HG02798 (cell line): ENCODE results near the gene DDAH2.

ENCODE experiments used
- ATAC-seq: cut with Tn5 transposase; IDR thresholded peaks from one replicate; pipeline ENCODE4 v1.9.1; 2021; ENCODE audit warnings: mild to moderate bottlenecking; ENCODE audit not compliant: unreplicated experiment, poor library complexity

Gene DDAH2, protein sequence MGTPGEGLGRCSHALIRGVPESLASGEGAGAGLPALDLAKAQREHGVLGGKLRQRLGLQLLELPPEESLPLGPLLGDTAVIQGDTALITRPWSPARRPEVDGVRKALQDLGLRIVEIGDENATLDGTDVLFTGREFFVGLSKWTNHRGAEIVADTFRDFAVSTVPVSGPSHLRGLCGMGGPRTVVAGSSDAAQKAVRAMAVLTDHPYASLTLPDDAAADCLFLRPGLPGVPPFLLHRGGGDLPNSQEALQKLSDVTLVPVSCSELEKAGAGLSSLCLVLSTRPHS

DNA sequence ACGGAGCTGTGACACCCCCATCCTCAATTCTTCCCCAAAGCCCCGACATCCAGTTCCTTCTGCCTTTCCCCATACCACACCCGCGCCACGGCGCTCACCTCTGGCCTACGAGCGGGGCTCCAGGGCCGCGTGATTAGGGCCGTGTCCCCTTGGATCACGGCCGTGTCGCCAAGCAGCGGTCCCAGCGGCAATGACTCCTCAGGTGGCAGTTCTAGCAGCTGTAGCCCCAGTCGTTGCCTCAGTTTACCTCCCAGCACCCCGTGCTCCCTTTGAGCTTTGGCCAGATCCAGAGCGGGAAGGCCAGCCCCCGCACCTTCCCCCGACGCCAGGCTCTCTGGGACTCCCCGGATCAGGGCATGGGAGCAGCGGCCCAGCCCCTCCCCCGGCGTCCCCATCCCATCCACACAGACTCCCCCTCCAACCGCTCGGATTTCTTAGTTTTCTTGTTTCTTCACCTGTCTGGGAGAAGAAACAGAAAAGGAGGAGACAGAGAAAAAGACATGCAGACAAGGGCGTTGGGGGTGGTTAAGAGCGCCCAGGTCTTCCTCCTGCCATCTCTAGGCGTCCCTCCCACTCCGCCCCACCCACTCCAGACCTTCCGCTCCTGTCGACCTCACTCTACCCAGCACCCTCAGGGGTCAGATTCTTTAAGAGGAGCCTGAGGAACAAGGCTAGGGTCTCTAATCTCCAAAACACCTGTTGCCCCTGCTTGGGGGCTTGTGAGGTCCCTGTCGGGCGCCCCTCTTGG lies at the start of gene DDAH2:
Gene DDAH2 (minus strand): TSS at position 533 of the 748 bp plus-strand sequence. CDS start 138 bp downstream, at position 395.
- ATAC-seq: no peak

DNA sequence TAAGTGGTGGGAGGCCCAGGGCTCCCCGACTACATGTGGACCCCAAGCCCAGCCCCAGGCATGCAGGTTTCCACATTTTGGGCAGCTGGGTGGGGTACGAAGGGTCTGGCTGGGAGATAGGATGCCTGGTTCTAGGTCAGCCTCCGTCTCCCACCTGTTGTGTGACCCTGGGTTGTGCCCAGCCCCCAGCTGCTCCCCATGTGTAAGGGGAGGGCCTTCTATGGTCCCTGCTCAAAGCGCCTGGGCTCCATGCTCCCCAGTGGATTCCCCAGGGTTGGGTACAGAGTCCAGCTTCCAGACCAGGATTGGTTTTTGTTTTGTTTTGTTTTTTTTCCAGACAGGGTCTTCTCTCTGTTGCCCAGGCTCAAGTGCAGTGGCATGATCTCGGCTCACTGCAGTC lies 49.1 kb upstream of the DDAH2 start:
- ATAC-seq: no peak

DNA sequence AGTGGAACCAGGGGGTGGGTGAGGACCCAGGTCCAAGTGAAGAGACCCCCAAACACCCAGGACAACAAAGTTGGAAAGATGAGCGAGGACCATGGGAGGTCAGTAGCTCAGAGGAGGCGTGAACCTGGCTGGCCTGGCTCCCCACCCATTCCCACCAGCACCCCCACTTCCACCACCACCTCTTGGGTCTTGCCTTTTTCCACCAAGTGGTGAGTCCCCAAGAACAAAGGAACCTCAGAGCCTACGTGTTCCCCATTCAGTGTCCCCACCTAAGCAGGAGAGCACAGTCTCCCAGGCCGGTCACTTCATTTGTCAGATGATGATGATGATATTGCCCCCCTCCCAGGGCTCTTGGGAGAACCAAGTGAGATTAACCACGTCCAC lies 48.6 kb upstream of the DDAH2 start:
- no peak for ATAC-seq

DNA sequence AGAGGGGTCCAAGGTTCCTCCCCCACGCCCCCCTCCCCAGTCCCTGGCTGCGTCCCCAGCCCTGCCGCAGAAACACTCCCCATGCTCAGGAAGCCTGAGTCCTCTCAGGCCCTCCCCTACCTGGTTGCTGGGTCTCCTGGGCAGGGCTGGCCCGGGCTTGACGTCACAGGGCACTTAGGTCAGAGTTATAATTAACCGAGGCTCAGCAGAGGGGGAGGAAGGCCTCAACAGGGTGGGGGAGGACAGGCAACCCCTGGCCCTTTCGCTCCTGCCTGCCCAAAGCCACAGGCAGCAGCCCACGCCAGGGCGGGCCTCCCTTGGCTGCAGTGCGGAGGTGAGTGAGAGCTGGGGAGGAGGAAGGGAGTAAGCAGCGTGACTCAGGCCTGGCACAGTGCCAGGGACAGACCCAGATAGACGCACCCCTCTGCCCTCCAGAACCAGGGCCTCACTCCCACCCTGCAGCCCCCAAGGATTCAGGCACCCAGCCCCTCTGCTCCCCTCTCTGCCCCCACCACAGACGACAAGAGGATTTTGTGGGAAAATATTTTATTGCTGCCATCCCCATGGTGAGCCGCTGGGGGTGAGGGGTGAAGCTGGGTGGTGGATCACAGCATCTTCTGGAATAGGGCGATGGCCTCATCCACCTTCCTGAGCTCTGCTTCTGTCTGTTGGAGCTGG lies 48.0 kb upstream of the DDAH2 start, which contains the start of gene VWA7:
Gene VWA7 (minus strand): TSS at position 340 of the 678 bp plus-strand sequence. CDS start 549 bp downstream, outside the sequence.
- peak; percentile 76 for ATAC-seq

DNA sequence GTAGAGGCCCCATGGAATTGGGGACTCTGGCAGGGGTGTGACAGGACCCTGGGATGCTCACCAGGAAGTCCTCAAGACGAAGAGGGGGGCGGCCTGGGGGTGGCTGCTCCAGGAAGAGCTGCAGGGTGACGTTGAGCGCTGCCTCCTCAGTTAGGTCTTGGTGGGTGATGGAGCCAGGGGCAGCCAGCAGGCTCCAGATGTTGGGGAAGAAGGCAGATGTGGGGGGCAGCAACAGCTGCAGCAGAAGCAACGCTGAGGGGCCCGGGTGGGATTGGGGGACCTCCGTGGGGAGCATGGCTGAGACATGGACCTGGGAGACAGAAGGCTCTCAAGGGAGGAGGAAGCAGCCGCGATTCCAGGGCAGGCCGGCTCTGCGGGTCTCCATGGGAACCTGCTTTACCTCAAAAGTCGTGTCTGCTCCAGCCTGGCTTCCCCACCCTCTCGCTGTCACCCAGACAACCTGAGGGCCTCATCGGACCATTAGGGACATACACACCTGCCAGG lies 47.4 kb upstream of the DDAH2 start:
- ATAC-seq: no peak

DNA sequence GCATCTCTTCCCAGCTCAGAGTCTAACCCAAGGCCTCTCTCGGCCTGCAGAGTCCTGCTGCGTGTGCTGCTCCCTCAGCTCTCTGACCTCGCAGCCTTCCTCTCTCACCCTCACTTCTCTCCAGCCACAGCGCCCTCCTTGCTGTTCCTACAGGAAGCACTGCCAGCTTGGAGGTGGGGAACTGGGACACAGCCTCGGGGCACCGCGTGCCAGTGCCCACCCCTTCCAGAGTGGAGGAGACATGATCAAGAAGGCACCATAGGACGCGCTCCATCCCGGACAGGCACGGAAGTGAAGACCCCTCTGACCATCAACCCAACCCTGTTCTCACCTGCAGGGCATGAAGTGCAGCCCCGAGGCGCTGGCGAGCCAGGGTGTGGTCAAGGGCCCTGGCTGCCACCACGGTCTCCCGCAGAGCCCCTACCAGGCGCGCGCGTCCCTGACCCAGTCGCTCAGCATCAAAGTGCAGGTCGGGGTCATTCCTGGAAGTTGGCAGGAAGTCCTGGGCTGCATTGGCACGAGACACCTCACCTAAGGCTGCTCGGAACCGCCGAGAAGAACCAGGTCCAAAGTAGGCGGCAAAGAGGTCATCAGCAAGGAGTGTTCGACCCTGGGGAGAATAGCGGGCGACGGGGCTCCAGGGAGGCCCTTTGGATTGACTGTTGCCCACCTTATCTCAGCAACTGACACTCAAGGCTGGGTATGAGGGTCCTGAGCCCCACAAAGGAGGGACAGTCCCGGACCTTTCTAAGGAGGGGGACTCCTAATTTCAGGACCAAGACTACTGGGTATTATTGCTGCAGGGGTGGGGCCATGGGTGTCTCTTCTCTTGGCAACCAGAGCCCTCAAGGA lies 46.8 kb upstream of the DDAH2 start:
- ATAC-seq: no peak

DNA sequence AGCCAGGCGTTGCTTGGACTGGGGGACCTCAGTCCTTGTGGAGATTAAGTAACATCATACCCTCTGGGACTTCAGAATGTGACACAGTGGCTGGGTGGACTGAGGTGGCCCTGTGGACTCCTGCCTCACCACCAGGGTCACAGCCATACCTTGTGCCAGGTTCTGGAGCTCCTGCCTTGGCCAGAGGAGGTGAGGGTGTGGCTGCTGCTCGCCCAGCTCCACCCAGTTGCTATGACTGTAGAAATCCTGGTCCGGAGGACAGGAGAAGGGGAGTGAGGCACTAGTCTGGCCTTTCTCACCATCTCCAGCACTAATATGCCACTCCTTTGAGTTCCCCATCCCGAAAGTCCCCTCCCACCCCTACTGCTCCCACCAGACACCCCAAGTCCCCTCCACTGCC lies 46.1 kb upstream of the DDAH2 start:
- ATAC-seq: no peak

DNA sequence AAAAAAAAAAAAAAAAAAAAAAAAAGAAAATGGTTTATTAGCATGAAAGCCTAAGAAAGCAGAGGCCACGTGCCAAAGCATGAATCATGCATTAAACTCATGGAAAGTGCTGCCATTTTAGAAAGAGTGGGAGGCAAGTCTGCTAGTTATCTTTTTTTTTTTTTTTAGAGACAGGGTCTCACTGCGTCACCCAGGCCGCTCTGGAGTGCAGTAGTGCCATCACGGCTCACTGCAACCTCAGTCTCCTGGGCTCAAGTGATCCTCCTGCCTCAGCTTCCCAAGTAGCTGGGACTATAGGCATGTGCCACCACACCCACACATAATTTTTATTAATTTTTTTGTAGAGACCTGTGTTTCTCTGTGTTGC lies 42.9 kb upstream of the DDAH2 start:
- ATAC-seq: no peak

DNA sequence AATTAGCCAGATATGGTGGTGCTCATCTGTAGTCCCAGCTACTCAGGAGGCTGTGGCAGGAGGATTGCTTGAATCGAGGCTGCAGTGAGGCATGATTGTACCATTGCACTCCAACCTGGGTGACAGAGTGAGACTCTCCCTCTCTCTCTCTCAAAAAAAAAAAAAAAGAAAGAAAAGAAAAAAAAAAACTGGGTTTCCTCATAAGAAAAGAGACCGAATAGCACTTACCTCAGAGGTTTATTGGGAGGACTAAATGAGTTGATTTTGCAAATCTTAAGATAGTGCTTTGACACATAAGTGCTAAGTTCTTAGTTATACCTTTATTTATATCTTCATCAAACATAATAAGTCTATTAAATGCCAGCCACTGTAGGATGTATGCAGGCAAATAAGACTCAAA lies 41.8 kb upstream of the DDAH2 start:
- no peak for ATAC-seq

DNA sequence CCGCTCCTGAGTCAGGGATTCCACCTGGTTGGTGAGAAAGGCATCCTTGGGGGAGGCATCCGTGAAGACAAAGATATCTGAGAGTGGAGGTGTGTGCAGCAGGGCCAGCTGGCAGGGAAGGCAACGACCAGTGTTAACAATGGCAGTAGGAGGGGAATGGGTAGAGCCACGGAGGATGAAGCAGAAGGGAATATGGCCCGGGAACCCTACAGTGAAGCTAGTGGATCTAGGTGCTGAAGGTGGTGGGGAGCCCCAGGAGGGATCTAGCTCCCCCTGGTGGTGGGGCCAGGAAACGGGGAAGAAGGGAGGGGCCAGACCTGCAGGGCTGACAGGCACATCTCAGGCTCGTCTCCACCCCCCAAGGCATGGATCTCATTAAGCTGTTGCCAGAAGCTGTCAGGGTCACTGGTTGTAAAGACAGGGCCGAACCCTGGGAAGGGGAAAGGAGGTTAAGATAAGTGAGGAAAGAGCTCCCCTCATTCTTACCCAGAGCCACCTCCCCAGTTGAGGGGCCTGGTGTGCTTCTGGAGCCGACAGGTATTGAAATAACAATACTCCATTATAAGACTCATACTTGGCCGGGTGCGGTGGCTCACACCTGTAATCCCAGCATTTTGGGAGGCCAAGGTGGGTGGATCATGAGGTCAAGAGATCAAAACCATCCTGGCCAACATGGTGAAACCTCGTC lies 40.7 kb upstream of the DDAH2 start:
- ATAC-seq: no peak

DNA sequence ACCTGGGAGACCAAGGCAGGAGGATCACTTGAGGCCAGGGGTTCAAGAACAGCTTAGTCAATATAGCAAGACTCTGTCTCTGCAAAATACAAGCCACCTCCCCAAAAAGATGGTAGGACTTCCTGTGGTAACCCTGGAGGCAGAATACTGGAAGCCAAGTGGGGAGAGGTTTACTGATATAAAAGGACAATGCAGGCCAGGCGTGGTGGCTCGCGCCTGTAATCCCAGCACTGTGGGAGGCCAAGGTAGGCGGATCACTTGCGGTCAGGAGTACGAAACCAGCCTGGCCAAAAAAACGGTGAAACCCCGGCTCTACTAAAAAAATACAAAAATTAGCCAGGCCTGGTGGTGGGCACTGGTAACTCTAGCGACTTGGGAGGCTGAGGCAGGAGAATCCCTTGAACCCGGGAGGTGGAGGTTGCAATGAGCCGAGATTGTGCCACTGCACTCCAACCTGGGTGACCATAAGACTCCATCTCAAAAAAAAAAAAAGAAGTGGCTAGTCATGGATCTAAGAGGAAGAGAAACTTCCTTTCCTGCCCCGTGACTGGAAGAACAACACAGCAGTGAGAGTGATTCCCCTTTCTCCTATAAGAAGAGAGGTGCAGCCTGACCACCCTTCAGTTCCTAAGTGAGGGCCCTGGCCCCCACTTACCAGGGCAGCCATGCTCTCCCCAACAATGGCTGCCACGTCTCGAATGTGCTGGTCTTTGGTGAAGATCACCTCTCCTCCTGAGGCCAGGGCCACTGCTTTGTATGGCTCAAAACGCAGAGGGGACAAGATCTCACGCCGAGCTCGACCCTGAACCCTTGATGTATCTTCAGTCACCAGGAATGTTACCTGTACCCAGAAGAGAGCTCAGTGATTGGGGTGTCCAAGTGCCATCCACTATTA lies 39.5 kb upstream of the DDAH2 start:
- ATAC-seq: no peak

DNA sequence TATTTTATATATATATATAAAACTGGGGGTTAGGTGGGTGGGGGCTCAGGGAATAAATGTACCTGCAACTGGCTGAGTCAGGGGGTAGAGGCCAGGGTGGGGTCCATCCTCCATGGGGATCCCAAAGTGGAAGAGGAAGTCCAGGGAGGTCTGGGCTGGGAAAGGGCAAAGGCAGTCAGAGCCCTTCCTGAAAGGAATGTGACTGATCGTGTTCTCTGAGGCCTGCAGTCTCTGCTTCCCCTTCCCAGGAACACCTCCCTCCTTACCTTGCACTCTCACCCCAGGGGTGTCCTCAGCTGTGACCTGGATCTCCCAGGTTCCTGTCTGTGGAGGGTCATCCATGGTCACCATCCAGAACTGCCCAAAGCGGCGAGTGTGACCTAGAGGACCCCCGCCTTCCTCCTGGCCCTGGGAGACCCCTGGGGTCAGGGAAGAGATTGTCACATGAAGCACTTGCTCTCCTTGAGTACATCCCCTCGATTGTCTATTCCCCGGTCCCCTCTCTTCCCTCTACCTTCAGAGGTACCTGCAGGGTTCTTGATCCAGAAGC lies 38.1 kb upstream of the DDAH2 start:
- ATAC-seq: no peak

DNA sequence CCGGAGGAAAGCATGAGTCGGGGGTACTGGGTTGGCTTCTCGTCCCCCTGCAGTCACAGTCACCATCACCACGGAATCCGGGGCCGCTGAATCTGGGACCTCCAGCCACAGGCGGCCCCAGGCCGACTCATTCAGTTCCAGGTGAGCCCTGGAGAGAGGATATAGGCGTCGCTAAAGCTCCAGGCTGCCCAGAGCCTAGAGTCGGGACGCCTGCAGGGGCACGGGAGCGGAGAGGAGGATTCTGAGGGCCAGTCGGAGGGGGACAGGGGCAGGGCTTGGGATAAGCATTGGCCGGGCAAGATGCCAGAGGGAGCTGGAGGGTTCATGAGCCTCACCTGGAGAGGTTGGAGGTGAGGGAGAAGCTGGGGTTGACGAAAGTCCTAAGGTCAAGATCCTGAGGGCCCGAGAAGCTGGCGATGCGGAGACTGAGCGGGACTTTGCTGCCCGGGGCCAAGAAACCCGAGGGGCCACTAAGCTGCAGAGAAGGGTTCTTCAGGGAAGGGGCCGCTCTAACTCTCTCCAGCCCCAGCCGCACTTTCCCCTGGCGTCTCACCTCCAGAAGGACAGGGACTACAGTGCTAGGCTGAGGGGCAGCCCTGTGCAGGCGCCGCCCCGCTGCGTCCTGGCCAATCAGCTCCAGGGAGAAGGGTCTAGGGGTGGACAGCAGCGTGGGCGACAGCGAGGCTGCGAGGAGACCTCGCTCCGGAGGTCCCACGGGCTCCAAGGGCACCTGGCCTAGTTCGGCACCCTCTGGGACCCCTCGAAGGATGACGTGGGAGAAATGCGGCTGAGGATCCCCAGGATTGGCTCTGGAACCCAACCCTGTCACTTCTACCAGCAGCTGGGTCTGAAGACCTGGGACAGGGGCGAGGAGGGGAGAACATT lies 37.1 kb upstream of the DDAH2 start:
- ATAC-seq: no peak

DNA sequence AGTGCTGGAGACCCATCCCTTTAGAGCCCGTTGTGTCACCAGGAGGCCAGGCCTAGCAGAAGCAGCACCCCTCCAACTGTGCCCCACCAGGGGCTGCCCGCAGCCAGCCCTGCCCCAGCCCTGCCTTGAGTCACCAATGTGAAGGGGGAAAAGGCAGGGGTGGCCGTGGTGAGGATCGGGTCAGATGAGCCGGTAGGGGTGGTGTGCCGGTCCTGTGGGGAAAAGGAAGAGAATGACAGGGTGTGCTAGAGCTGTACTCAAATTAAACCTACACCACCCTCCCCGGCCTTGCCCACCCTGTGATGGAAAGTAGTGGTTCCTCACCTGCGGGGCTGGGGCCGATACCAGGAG lies 36.4 kb upstream of the DDAH2 start:
- no peak for ATAC-seq

DNA sequence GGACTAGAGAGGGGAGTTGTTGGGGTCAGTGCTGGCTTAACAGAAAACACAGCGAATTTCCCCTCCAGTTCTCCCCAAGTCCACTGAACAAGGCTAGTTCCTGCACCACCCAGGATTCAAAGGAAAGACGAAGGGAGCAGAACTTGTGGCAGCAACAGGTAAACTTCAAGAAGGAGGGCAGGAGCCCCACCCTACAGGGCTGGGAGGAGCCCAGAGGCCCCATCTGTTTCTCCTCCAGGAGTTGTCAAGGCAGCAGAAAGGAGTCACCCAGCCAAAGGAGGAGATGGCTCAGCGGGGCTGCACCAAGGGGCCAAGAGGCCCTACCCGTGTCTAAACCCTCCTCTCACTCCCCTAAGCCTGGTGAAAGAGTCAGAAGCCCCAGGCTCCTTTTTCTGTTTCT lies 35.1 kb upstream of the DDAH2 start:
- no peak for ATAC-seq

DNA sequence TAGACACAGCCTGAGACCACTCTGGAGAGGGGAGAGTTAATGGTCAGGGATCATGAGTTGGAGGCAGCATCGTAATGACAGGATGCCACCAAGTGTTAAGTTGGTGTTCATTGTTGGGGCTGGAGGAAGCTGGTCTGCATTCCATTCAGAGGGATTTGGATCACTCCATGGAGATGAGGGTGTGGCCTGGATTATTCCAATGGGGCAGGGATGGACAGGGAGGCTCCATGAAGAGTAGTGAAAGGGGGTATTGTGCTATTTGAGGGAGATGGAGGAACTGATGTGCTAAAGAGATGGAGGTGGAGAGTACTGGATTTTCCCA lies 34.5 kb upstream of the DDAH2 start:
- no peak for ATAC-seq

DNA sequence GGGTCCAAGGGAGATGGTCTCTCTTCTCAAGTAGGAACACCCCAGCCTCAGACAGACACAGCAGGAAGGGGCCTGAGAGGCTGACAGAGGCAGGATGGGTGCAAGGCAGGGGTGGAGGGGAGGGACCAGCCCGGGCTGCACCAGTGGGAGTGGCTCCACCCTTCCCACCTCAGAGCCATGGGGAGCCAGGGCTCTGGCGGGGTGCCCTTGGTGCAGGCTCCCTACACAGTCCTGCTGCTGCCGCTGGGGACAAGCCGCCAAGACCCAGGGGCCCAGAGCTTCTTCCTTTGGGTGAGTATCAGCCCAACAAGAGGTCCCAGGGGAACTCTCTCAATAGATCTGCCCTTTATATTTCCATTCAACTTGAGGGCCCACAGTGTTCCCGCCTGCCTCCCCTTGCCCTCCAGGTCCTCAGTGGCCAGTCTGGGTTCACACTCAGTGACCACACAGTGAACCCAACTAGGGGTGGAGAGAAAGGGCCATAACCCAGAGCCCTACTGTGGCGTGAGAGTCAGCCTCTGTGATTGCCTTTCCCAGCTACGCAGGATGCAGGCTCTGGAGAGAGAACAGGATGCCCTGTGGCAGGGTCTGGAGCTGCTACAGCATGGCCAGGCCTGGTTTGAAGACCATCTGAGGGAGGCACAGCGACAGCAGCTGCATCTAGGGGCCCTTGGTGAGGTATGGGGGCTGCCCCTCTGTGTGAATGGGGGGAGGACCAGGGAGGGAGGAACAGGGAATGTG lies 33.9 kb upstream of the DDAH2 start:
- no peak for ATAC-seq
